ENCODE results near the gene TXNRD2. TPM values are rescaled to one million over a fixed set of nuclear protein-coding genes. Genes with fewer than 3 reads are reported as not detected.

The TXNRD2 gene
- total RNA-seq, 4 donors from 2014 or later, result 8.0 to 11.3 (median 10.4) TPM

DNA sequence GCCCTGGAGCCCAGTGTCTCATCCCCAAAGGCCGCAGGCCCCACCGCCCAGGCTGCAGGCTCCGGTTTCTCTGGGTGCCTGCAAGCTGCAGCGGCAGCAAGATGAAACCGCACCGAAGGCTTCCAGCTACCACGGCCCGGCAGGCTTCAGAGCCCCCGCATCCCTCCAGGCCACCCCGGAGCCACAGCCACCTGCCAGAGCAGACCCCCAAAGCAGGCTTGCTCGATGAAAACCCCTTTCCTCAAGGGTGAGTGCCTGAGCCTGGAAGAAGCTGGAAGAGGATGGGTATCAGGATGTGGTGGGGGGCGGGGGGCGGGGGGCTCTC is 62.4 kb downstream of the TXNRD2 start:
- Histone ChIP-seq H3K27me3 (no peaks in the 10 kb centered on the region), H3K9me3 (no peaks in the 10 kb centered on the region), H3K27ac (peak overlapping the region in 1 of 4 donors; percentile 6), H3K4me1 (peaks cover 16 to 59% (median 29%) of the 10 kb centered on the region in 3 donors), H3K36me3 (peaks cover 0 to 35% (median 0%) of the 10 kb centered on the region in 3 donors), H3K4me3 (no peak overlapping the region)
- TF ChIP-seq, protein P1, sequence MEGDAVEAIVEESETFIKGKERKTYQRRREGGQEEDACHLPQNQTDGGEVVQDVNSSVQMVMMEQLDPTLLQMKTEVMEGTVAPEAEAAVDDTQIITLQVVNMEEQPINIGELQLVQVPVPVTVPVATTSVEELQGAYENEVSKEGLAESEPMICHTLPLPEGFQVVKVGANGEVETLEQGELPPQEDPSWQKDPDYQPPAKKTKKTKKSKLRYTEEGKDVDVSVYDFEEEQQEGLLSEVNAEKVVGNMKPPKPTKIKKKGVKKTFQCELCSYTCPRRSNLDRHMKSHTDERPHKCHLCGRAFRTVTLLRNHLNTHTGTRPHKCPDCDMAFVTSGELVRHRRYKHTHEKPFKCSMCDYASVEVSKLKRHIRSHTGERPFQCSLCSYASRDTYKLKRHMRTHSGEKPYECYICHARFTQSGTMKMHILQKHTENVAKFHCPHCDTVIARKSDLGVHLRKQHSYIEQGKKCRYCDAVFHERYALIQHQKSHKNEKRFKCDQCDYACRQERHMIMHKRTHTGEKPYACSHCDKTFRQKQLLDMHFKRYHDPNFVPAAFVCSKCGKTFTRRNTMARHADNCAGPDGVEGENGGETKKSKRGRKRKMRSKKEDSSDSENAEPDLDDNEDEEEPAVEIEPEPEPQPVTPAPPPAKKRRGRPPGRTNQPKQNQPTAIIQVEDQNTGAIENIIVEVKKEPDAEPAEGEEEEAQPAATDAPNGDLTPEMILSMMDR (IDR thresholded peaks at IDR 0.05), result no peak
- no peak for TF ChIP-seq POLR2A (IDR thresholded peaks at IDR 0.05)
- DNase-seq, result no peak
- WGBS, 2 donors, result 81 to 100% methylated on average over 1 to 4 of the region's 13 CpGs
- intact Hi-C loops (cut with DNase I), result no loop called here

- peaks cover 21 to 65% (median 34%) of the 10 kb centered on the region in 3 donors for H3K4me1 ChIP-seq
- DNase-seq, result no peak
- no peaks in the 10 kb centered on the region for H3K9me3 ChIP-seq
- TF ChIP-seq, protein P1 (IDR thresholded peaks at IDR 0.05), result no peak
- TF ChIP-seq POLR2A (IDR thresholded peaks at IDR 0.05), result no peak
- peaks cover 0 to 35% (median 0%) of the 10 kb centered on the region in 3 donors for H3K36me3 ChIP-seq
- no peaks in the 10 kb centered on the region for H3K27me3 ChIP-seq
- H3K4me3 ChIP-seq, result no peak overlapping the region
- WGBS, 2 donors, result 85 to 87% methylated on average over 6 to 8 of the region's 16 CpGs
- intact Hi-C loops (cut with DNase I), result no loop called here
- peak overlapping the region in 1 of 4 donors; percentile 6 for H3K27ac ChIP-seq
These were observed 63.0 kb downstream of the TXNRD2 start for GRCh38 chr22:19878461-19879245.

DNA sequence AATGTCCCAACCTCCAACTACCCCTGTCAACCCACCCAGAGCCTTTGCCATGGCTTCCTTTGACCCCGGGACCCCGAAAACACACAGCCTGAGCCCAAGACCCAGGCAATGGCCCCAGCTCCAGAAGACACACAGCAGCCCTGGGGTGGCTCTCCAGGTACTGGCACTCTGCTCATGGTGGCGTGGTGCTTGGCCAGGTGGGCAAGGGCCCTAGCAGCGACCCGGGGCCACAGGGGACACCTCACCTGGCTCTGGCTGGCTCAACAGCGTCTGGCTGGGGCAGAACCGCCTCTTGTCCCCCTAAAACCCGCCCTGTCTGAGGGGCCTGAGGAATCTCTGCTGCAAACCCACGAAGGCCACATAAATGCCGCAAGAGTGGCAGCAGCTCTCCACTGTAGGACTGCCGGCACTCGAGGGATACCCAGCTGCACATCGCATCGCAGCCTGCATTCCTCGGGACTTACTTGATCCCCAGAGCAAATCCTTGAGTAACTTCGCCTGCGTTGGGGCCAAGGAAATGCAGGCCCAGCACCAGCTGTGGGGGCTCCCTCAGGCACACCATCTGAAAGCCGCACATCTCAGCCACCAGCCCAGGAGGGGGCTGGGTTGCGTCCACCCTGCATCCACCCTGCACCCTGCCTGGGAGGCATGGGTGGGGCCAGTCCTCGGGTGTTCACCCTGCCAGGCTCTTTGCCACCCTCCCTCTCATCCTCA is 63.8 kb downstream of the TXNRD2 start:
- Histone ChIP-seq H3K27me3 (no peaks in the 10 kb centered on the region), H3K27ac (no peak overlapping the region), H3K9me3 (no peaks in the 10 kb centered on the region), H3K4me3 (no peak overlapping the region), H3K4me1 (peaks cover 28 to 73% (median 37%) of the 10 kb centered on the region in 3 donors), H3K36me3 (peaks cover 0 to 27% (median 0%) of the 10 kb centered on the region in 3 donors)
- DNase-seq, result no peak
- 100% methylated on average over 2 of the region's 20 CpGs; no CpG with 5 or more reads in 1 of the 2 donors for WGBS, 2 donors
- TF ChIP-seq, protein P1 (IDR thresholded peaks at IDR 0.05), result no peak
- TF ChIP-seq POLR2A (IDR thresholded peaks at IDR 0.05), result no peak
- intact Hi-C loops (cut with DNase I), result no loop called here

GRCh38 chr22:19876941-19877625 is 64.5 kb downstream of the TXNRD2 start:
- peaks cover 28 to 73% (median 37%) of the 10 kb centered on the region in 3 donors for H3K4me1 ChIP-seq
- no peak overlapping the region for H3K27ac ChIP-seq
- no peak overlapping the region for H3K4me3 ChIP-seq
- peaks cover 0 to 22% (median 0%) of the 10 kb centered on the region in 3 donors for H3K36me3 ChIP-seq
- TF ChIP-seq, protein P1 (IDR thresholded peaks at IDR 0.05), result no peak
- TF ChIP-seq POLR2A (IDR thresholded peaks at IDR 0.05), result no peak
- intact Hi-C loops (cut with DNase I), result no loop called here
- H3K9me3 ChIP-seq, result no peaks in the 10 kb centered on the region
- DNase-seq, result no peak
- no peaks in the 10 kb centered on the region for H3K27me3 ChIP-seq
- 60 to 83% methylated on average over 1 to 5 of the region's 18 CpGs for WGBS, 2 donors
